ENCODE data around the gene TAF11L9. TPM values are rescaled to one million over a fixed set of nuclear protein-coding genes. Genes with fewer than 3 reads are reported as not detected.

The TAF11L9 gene
- total RNA-seq: not detected in 2 replicates

DNA sequence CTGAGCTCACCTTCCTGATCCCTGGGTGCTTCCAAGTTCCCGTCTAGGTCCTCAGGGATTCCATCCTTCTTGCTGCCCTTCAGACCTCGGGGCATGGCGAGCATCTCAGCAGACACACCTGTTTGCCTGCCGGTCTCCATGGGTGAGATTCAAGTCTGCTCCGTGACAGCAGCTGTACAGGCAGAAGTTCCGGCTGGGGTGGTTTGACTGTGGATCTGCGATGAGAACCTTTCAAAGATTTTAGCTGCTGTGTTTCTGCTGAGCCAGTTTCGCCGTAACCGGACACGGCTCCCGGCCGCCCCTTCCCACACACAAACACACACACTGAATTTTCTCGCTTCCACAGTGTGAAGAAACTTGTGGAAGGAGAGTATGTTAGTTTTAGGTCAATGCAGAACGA lies at the start of gene TAF11L9:
TSS of gene TAF11L9 (minus strand) at position 140 of the 400 bp plus-strand sequence.

DNA sequence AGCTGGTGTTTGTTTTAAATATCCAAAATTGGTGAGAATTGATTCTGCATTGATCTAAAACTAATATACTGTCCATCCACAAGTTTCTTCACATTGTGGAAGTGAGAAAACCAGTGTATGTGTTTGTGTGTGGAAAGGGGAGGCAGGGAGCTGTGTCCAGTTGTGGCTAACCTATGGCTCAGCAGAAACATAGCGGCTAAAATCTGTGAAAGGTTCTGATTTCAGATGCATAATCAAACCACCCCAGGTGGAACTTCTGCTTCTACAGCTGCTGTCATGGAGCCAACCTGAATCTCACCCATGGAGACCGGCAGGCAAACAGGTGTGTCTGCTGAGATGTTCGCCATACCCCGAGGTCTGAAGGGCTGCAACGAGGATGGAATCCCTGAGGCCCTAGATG lies 40.0 kb upstream of the TAF11L9 start, which contains the start of gene TAF11L14:
TSS of gene TAF11L14 (plus strand) at position 301 of the 400 bp plus-strand sequence.

DNA sequence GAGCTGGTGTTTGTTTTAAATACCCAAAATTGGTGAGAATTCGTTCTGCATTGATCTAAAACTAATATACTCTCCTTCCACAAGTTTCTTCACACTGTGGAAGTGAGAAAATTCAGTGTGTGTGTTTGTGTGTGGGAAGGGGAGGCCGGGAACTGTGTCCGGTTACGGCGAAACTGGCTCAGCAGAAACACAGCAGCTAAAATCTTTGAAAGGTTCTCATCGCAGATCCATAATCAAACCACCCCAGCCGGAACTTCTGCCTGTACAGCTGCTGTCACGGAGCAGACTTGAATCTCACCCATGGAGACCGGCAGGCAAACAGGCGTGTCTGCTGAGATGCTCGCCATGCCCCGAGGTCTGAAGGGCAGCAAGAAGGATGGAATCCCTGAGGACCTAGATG lies 37.6 kb upstream of the TAF11L9 start, which contains the start of gene TAF11L13:
TSS of gene TAF11L13 (plus strand) at position 301 of the 400 bp plus-strand sequence.

DNA sequence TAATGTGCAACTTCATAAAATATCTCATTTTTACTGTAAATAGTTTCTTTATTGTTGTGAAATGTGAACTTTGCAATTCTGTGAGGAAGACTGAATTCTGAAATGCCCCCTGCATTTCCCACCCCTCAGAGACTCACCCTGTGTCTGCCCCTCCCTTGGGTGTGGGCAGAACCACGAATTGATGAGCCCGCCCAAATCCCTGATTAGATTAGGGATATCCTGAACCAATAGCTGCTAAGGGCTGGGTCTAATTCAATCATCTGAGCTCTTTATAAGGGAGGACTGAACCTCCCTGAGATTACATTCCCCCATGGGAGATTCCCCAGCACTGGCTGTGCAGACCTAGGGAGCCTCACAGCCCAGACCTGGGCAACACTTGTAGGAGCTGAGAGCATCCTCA lies 15.9 kb upstream of the TAF11L9 start, which contains the start of gene TAF11L12:
TSS of gene TAF11L12 (plus strand) at position 301 of the 400 bp plus-strand sequence.

DNA sequence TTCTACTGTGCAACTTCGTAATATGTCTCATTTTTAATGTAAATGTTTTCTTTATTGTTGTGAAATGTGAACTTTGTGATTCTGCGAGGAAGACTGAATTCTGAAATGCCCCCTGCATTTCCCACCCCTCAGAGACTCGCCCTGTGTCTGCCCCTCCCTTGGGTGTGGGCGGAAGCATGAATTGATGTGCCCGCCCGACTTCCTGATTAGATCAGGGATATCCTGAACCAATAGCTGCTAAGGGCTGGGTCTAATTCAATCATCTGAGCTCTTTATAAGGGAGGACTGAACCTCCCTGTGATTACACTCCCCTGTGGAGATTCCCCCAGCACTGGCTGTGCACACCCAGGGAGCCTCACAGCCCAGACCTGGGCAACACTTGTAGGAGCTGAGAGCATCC lies 9.7 kb upstream of the TAF11L9 start, which contains the start of gene TAF11L11:
TSS of gene TAF11L11 (plus strand) at position 304 of the 400 bp plus-strand sequence.

DNA sequence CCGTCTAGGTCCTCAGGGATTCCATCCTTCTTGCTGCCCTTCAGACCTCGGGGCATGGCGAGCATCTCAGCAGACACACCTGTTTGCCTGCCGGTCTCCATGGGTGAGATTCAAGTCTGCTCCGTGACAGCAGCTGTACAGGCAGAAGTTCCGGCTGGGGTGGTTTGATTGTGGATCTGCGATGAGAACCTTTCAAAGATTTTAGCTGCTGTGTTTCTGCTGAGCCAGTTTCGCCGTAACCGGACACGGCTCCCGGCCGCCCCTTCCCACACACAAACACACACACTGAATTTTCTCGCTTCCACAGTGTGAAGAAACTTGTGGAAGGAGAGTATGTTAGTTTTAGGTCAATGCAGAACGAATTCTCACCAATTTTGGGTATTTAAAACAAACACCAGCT lies 3.5 kb upstream of the TAF11L9 start, which contains the start of gene TAF11L10:
TSS of gene TAF11L10 (minus strand) at position 101 of the 400 bp plus-strand sequence.

DNA sequence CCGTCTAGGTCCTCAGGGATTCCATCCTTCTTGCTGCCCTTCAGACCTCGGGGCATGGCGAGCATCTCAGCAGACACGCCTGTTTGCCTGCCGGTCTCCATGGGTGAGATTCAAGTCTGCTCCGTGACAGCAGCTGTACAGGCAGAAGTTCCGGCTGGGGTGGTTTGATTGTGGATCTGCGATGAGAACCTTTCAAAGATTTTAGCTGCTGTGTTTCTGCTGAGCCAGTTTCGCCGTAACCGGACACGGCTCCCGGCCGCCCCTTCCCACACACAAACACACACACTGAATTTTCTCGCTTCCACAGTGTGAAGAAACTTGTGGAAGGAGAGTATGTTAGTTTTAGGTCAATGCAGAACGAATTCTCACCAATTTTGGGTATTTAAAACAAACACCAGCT lies 3.3 kb downstream of the TAF11L9 start, which contains the start of gene TAF11L8:
TSS of gene TAF11L8 (minus strand) at position 101 of the 400 bp plus-strand sequence.

DNA sequence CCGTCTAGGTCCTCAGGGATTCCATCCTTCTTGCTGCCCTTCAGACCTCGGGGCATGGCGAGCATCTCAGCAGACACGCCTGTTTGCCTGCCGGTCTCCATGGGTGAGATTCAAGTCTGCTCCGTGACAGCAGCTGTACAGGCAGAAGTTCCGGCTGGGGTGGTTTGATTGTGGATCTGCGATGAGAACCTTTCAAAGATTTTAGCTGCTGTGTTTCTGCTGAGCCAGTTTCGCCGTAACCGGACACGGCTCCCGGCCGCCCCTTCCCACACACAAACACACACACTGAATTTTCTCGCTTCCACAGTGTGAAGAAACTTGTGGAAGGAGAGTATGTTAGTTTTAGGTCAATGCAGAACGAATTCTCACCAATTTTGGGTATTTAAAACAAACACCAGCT lies 8.5 kb downstream of the TAF11L9 start, which contains the start of gene TAF11L7:
TSS of gene TAF11L7 (minus strand) at position 101 of the 400 bp plus-strand sequence.

Other genes with a start within 250 kb of the TAF11L9 start
- gene TAF11L2, start 96.2 kb downstream of the TAF11L9 start, total RNA-seq: not detected in 2 replicates
- gene TAF11L3, start 76.0 kb downstream of the TAF11L9 start, total RNA-seq: not detected in 2 replicates
- not detected in 2 replicates for gene TAF11L4, start 72.6 kb downstream of the TAF11L9 start, total RNA-seq
- not detected in 2 replicates for gene TAF11L5, start 69.2 kb downstream of the TAF11L9 start, total RNA-seq
- not detected in 2 replicates for gene TAF11L6, start 65.7 kb downstream of the TAF11L9 start, total RNA-seq
- gene TAF11L7, start 8.6 kb downstream of the TAF11L9 start, total RNA-seq: not detected in 2 replicates
- gene TAF11L8, start 3.4 kb downstream of the TAF11L9 start, total RNA-seq: not detected in 2 replicates
- gene TAF11L10, start 3.4 kb upstream of the TAF11L9 start, total RNA-seq: not detected in 2 replicates
- not detected in 2 replicates for gene TAF11L11, start 9.8 kb upstream of the TAF11L9 start, total RNA-seq
- not detected in 2 replicates for gene TAF11L12, start 16.0 kb upstream of the TAF11L9 start, total RNA-seq
- not detected in 2 replicates for gene TAF11L13, start 37.7 kb upstream of the TAF11L9 start, total RNA-seq
- gene TAF11L14, start 40.1 kb upstream of the TAF11L9 start, total RNA-seq: not detected in 2 replicates

Data from smooth muscle cell of trachea (primary cell).